ENCODE measurements around the gene KDF1.

Gene KDF1

GRCh38 chr1:26998429-26999300 lies 38.4 kb upstream of the KDF1 start:
- H3K4me3 ChIP-seq (ENCODE audit: low read depth in 1 of 2, low read length in 2 of 2) = no peak overlapping the region
- DNase-seq (no peak), ATAC-seq (ENCODE audit: insufficient read depth, low read depth) (no peak)
- H3K27me3 ChIP-seq (ENCODE audit: insufficient read depth, low read length, poor library complexity) = peaks cover 3% of the 10 kb centered on the region
- H3K4me2 ChIP-seq (ENCODE audit: insufficient read depth, low read length) = no peak overlapping the region
- no peaks in the 10 kb centered on the region for H3K36me3 ChIP-seq (ENCODE audit: insufficient read depth, low read length)
- TF ChIP-seq EZH2 (IDR thresholded peaks at IDR 0.05; ENCODE audit: borderline replicate concordance, low read depth, low read length, severe bottlenecking) = no peak
- TF ChIP-seq, protein P1, sequence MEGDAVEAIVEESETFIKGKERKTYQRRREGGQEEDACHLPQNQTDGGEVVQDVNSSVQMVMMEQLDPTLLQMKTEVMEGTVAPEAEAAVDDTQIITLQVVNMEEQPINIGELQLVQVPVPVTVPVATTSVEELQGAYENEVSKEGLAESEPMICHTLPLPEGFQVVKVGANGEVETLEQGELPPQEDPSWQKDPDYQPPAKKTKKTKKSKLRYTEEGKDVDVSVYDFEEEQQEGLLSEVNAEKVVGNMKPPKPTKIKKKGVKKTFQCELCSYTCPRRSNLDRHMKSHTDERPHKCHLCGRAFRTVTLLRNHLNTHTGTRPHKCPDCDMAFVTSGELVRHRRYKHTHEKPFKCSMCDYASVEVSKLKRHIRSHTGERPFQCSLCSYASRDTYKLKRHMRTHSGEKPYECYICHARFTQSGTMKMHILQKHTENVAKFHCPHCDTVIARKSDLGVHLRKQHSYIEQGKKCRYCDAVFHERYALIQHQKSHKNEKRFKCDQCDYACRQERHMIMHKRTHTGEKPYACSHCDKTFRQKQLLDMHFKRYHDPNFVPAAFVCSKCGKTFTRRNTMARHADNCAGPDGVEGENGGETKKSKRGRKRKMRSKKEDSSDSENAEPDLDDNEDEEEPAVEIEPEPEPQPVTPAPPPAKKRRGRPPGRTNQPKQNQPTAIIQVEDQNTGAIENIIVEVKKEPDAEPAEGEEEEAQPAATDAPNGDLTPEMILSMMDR (IDR thresholded peaks at IDR 0.05; ENCODE audit: borderline replicate concordance, extremely low read depth, low read length, poor library complexity, severe bottlenecking) = no peak
- H3K4me1 ChIP-seq (ENCODE audit: insufficient read depth, low read length) = peaks cover 8% of the 10 kb centered on the region
- no peaks in the 10 kb centered on the region for H3K9me3 ChIP-seq (ENCODE audit: insufficient read depth, low read length, severe bottlenecking)
- H4K20me1 ChIP-seq (ENCODE audit: insufficient read depth, low read length) = no peaks in the 10 kb centered on the region
- no peak overlapping the region for H3K9ac ChIP-seq (ENCODE audit: low read depth, low read length)
- no peak overlapping the region for H3K27ac ChIP-seq (ENCODE audit: low read length)
- H3K79me2 ChIP-seq (ENCODE audit: insufficient read depth, low read length) = no peaks in the 10 kb centered on the region
- peak overlapping the region; percentile 85 for H2AFZ ChIP-seq (ENCODE audit: low read depth, low read length)

DNA sequence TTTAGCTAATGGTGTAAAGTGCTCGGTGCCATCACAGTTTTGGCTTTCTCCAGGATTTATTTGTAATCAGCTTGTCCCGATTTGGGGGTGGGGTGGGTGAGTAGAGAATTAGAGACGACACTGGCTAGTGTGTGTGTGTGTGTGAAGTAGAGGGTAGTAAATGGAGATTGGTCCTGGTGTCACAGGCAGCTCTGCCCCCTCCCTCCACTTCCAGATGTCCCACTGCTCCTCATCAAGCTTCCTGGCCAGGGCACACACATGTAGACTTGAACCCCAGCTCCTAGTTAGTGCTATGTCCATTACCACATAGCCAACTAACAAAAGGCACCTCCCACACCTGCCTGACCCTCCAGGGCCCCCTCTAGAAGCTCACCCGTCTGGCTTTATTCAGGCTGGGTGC lies 36.4 kb upstream of the KDF1 start:
- Histone ChIP-seq H3K27ac (ENCODE audit: low read length) (no peak overlapping the region), H2AFZ (ENCODE audit: low read depth, low read length) (no peak overlapping the region), H3K9me3 (ENCODE audit: insufficient read depth, low read length, severe bottlenecking) (no peaks in the 10 kb centered on the region), H3K36me3 (ENCODE audit: insufficient read depth, low read length) (no peaks in the 10 kb centered on the region), H3K79me2 (ENCODE audit: insufficient read depth, low read length) (no peaks in the 10 kb centered on the region), H4K20me1 (ENCODE audit: insufficient read depth, low read length) (no peaks in the 10 kb centered on the region), H3K4me2 (ENCODE audit: insufficient read depth, low read length) (no peak overlapping the region), H3K27me3 (ENCODE audit: insufficient read depth, low read length, poor library complexity) (no peaks in the 10 kb centered on the region), H3K9ac (ENCODE audit: low read depth, low read length) (no peak overlapping the region), H3K4me3 (ENCODE audit: low read depth in 1 of 2, low read length in 2 of 2) (no peak overlapping the region), H3K4me1 (ENCODE audit: insufficient read depth, low read length) (peaks cover 8% of the 10 kb centered on the region)
- DNase-seq = no peak
- no peak for ATAC-seq (ENCODE audit: insufficient read depth, low read depth)
- no peak for TF ChIP-seq EZH2 (IDR thresholded peaks at IDR 0.05; ENCODE audit: borderline replicate concordance, low read depth, low read length, severe bottlenecking)
- TF ChIP-seq, protein P1 (IDR thresholded peaks at IDR 0.05; ENCODE audit: borderline replicate concordance, extremely low read depth, low read length, poor library complexity, severe bottlenecking) = no peak

GRCh38 chr1:26996024-26996423 lies 35.8 kb upstream of the KDF1 start:
- no peaks in the 10 kb centered on the region for H3K27me3 ChIP-seq (ENCODE audit: insufficient read depth, low read length, poor library complexity)
- H3K4me3 ChIP-seq (ENCODE audit: low read depth in 1 of 2, low read length in 2 of 2) = no peak overlapping the region
- H2AFZ ChIP-seq (ENCODE audit: low read depth, low read length) = no peak overlapping the region
- TF ChIP-seq, protein P1 (IDR thresholded peaks at IDR 0.05; ENCODE audit: borderline replicate concordance, extremely low read depth, low read length, poor library complexity, severe bottlenecking) = no peak
- TF ChIP-seq EZH2 (IDR thresholded peaks at IDR 0.05; ENCODE audit: borderline replicate concordance, low read depth, low read length, severe bottlenecking) = no peak
- H3K9ac ChIP-seq (ENCODE audit: low read depth, low read length) = no peak overlapping the region
- H4K20me1 ChIP-seq (ENCODE audit: insufficient read depth, low read length) = no peaks in the 10 kb centered on the region
- ATAC-seq (ENCODE audit: insufficient read depth, low read depth) (no peak), DNase-seq (no peak)
- no peaks in the 10 kb centered on the region for H3K79me2 ChIP-seq (ENCODE audit: insufficient read depth, low read length)
- H3K4me1 ChIP-seq (ENCODE audit: insufficient read depth, low read length) = peaks cover 8% of the 10 kb centered on the region
- H3K9me3 ChIP-seq (ENCODE audit: insufficient read depth, low read length, severe bottlenecking) = no peaks in the 10 kb centered on the region
- H3K27ac ChIP-seq (ENCODE audit: low read length) = no peak overlapping the region
- H3K4me2 ChIP-seq (ENCODE audit: insufficient read depth, low read length) = no peak overlapping the region
- H3K36me3 ChIP-seq (ENCODE audit: insufficient read depth, low read length) = no peaks in the 10 kb centered on the region

All from DND-41 (cell line).